ENCODE measurements around the gene TFAP2A.

TFAP2A gene

GRCh38 chr6:10384091-10384609 lies 30.7 kb downstream of the TFAP2A start:
- Histone ChIP-seq H3K36me3 (ENCODE audit: control insufficient read depth in 2 of 2, insufficient read depth in 1 of 2, low read length in 2 of 2) (no peaks in the 10 kb centered on the region), H3K4me1 (ENCODE audit: control insufficient read depth, insufficient read depth, low read length) (no peaks in the 10 kb centered on the region), H3K4me3 (ENCODE audit: low read depth, low read length) (no peak overlapping the region), H3K27ac (ENCODE audit: extremely low read depth, low read depth, low read length) (no peak overlapping the region), H3K9me3 (ENCODE audit: control insufficient read depth, insufficient read depth, low read depth, low read length) (no peaks in the 10 kb centered on the region)
- TF ChIP-seq ZNF394 (tag by site-specific recombination; IDR thresholded peaks at IDR 0.05; ENCODE audit: borderline replicate concordance) (no peak), ZNF76 (tag by site-specific recombination; IDR thresholded peaks at IDR 0.05; ENCODE audit: borderline replicate concordance, low read depth) (no peak), PRDM4 (tag by site-specific recombination; IDR thresholded peaks at IDR 0.05) (no peak), ZNF610 (tag by site-specific recombination; IDR thresholded peaks at IDR 0.05; ENCODE audit: borderline replicate concordance) (no peak), ZNF391 (tag by site-specific recombination; IDR thresholded peaks at IDR 0.05; ENCODE audit: borderline replicate concordance, low read depth) (no peak), ZNF211 (tag by site-specific recombination; IDR thresholded peaks at IDR 0.05; ENCODE audit: low read depth) (no peak), ZXDB (tag by site-specific recombination; IDR thresholded peaks at IDR 0.05) (no peak), ZNF174 (tag by site-specific recombination; IDR thresholded peaks at IDR 0.05) (no peak), ZNF148 (tag by site-specific recombination; IDR thresholded peaks at IDR 0.05; ENCODE audit: borderline replicate concordance) (no peak), SCRT1 (tag by site-specific recombination; IDR thresholded peaks at IDR 0.05; ENCODE audit: borderline replicate concordance) (no peak), ZNF621 (tag by site-specific recombination; IDR thresholded peaks at IDR 0.05) (no peak), SETDB1 (IDR thresholded peaks at IDR 0.05; ENCODE audit: insufficient read length, low read length) (no peak), ZNF140 (tag by site-specific recombination; IDR thresholded peaks at IDR 0.05) (no peak), ZBTB49 (tag by site-specific recombination; IDR thresholded peaks at IDR 0.05; ENCODE audit: low read depth) (no peak), ZNF707 (tag by site-specific recombination; IDR thresholded peaks at IDR 0.05) (no peak), ZNF239 (tag by site-specific recombination; IDR thresholded peaks at IDR 0.05) (no peak), ZSCAN18 (tag by site-specific recombination; IDR thresholded peaks at IDR 0.05) (no peak), MEIS1 (CRISPR knock-in tag; IDR thresholded peaks at IDR 0.05; ENCODE audit: borderline replicate concordance) (no peak)
- ChIA-PET POLR2A (no interaction called here), CTCF (interaction anchor here (0.7 to 1.2 kb wide), 2 partner anchors 353 to 1369 kb away, joined by 3 to 4 read pairs; no protein-coding TSS in a partner anchor)

Measured in HEK293 (cell line).